HepG2 (cell line): ENCODE data around the gene TRAF4. TPM values are rescaled to one million over a fixed set of nuclear protein-coding genes. Genes with fewer than 3 reads are reported as not detected.

Experiments used
- AFF4 ChIP-seq: sonication (generic); formaldehyde crosslinking; IDR thresholded peaks from 2 replicates; pipeline ENCODE4 v1.4.0; 2020; ENCODE audit warnings: missing genetic modification reagents
- CHCHD3 ChIP-seq: sonication (generic); formaldehyde crosslinking; IDR thresholded peaks from 2 replicates; pipeline ENCODE4 v1.8.0; 2022; ENCODE audit warnings: mild to moderate bottlenecking, missing genetic modification reagents, moderate library complexity
- MBD4 ChIP-seq: IDR thresholded peaks from 2 replicates; pipeline ENCODE4 v1.6.1; 2012; ENCODE audit warnings: low read length, inconsistent platforms, borderline replicate concordance
- NCOR1 ChIP-seq: fragments of 200-600 bp; sonication (generic); IDR thresholded peaks from 2 replicates; pipeline ENCODE4 v1.7.0; 2017; ENCODE audit warnings: antibody characterized with exemption, low read length, borderline replicate concordance
- ZMYM3 ChIP-seq: sonication (generic); formaldehyde crosslinking; IDR thresholded peaks from 2 replicates; pipeline ENCODE4 v1.5.1; 2020; ENCODE audit warnings: mild to moderate bottlenecking, missing genetic modification reagents
- ZNF143 ChIP-seq: sonication (generic); formaldehyde crosslinking; IDR thresholded peaks from 2 replicates; pipeline ENCODE4 v1.4.0; 2020; ENCODE audit warnings: missing genetic modification reagents
- ZNF407 ChIP-seq: sonication (generic); formaldehyde crosslinking; IDR thresholded peaks from one replicate; pipeline ENCODE4 v1.5.1; 2020; ENCODE audit warnings: mild to moderate bottlenecking, missing genetic modification reagents; ENCODE audit errors: not compliant biosample characterization
- ZNF44 ChIP-seq: sonication (generic); formaldehyde crosslinking; IDR thresholded peaks from 2 replicates; pipeline ENCODE4 v1.5.1; 2020; ENCODE audit warnings: mild to moderate bottlenecking, missing genetic modification reagents
- ZNF749 ChIP-seq: sonication (generic); formaldehyde crosslinking; IDR thresholded peaks from 2 replicates; pipeline ENCODE4 v1.8.0; 2022; ENCODE audit warnings: mild to moderate bottlenecking, missing genetic modification reagents, moderate library complexity, borderline replicate concordance
- polyA plus RNA-seq, 8 experiments: library from polyadenylated mRNA; depleted of rRNA in 3 of 8; stranded (reverse) in 7 of 8; unstranded in 1 of 8; fragments of >200 nt; fragmentation: Illumina TruSeq in 4 of 8; extraction: Trizol in 4 of 8; gene quantifications; 2 replicates each; pipeline versions ENCODE4 v1.2.1 to v1.2.3, GENCODE V29; 2011 to 2016; ENCODE audit warnings: low read depth in 4 of 8, missing spikeins in 1 of 8, mixed read lengths in 1 of 8; ENCODE audit not compliant: insufficient read depth in 1 of 8
- total RNA-seq, 5 experiments: library from RNA; depleted of rRNA; stranded (reverse); fragments of >200 nt; fragmentation: Illumina TruSeq; extraction: Trizol; gene quantifications; 2 replicates each; pipeline ENCODE4 v1.2.3, GENCODE V29; 2016; ENCODE audit warnings: low read depth in 1 of 5
- TF ChIP-seq, protein P1 (sequence below): sonication (generic); formaldehyde crosslinking; conservative IDR thresholded peaks from 2 replicates; pipeline ENCODE4 v1.8.0; 2022; ENCODE audit warnings: mild to moderate bottlenecking, moderate library complexity, missing genetic modification reagents

The TRAF4 gene
- total and polyA plus RNA-seq, 2 of the 13 experiments (the other 11 are each of a cell fraction or from before 2014, with no cell fraction given), result 86.0 to 89.9 TPM

DNA sequence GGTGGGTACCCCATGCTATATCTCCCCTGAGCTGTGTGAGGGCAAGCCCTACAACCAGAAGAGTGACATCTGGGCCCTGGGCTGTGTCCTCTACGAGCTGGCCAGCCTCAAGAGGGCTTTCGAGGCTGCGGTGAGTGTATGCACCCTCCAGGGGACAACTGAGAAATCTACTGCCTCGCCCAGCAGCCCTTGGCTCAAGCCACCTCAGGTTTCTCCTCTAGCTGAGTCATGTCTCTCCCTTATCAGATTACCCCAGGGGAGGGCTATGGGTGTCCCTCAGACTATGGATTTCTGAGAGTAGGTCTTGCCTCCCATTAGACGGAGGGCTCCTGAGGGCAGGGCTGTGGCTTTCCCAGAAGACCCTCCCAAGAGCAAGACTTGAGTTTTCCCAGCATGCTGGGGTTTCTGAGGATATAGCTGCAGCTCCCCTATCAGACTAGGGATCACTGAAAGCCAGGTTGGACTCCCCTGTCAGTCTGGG, 8.5 kb upstream of the TRAF4 start (continued):
- TF ChIP-seq ZNF407 (CRISPR knock-in tag) (no peak), AFF4 (CRISPR knock-in tag) (no peak), ZNF749 (CRISPR knock-in tag) (no peak), ZMYM3 (CRISPR knock-in tag) (no peak), ZNF44 (CRISPR knock-in tag) (no peak), CHCHD3 (CRISPR knock-in tag) (no peak), ZNF143 (CRISPR knock-in tag) (no peak), MBD4 (no peak), NCOR1 (no peak)
- TF ChIP-seq, protein P1, sequence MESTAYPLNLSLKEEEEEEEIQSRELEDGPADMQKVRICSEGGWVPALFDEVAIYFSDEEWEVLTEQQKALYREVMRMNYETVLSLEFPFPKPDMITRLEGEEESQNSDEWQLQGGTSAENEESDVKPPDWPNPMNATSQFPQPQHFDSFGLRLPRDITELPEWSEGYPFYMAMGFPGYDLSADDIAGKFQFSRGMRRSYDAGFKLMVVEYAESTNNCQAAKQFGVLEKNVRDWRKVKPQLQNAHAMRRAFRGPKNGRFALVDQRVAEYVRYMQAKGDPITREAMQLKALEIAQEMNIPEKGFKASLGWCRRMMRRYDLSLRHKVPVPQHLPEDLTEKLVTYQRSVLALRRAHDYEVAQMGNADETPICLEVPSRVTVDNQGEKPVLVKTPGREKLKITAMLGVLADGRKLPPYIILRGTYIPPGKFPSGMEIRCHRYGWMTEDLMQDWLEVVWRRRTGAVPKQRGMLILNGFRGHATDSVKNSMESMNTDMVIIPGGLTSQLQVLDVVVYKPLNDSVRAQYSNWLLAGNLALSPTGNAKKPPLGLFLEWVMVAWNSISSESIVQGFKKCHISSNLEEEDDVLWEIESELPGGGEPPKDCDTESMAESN (CRISPR knock-in tag), result no peak
